Measurements from ENCODE around the gene NR1I2.

Gene NR1I2

DNA sequence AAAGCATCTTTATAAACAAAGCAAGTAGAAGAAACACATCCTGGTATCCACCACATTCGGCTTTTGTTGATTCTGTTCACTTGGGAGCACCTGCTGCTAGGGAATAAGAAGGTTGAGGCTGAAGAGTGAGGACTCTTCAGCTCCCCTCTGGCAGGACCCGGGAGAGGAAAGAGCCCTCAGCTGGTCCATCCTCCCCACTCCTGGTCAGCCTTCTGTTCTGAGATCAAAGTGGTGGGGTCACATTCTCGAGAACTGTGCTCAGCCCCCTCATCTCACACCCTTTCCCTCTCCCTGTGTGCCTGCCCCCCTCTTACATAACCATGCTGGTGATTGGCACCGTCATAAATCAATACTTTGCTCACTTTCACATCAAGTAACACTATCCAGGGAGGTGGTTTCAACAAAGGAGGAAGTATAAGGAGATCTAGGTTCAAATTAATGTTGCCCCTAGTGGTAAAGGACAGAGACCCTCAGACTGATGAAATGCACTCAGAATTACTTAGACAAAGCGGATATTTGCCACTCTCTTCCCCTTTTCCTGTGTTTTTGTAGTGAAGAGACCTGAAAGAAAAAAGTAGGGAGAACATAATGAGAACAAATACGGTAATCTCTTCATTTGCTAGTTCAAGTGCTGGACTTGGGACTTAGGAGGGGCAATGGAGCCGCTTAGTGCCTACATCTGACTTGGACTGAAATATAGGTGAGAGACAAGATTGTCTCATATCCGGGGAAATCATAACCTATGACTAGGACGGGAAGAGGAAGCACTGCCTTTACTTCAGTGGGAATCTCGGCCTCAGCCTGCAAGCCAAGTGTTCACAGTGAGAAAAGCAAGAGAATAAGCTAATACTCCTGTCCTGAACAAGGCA, at the start of gene NR1I2:
Gene NR1I2 (plus strand): TSS at position 772 of the 869 bp plus-strand sequence.
- no peak for DNase-seq (ENCODE audit: low spot score)

GRCh38 chr3:119733812-119734211, 48.1 kb upstream of the NR1I2 start:
- no peak for DNase-seq (ENCODE audit: low spot score)

- no peak for DNase-seq (ENCODE audit: low spot score)
Observed at GRCh38 chr3:119738741-119739140, 43.2 kb upstream of the NR1I2 start.

DNA sequence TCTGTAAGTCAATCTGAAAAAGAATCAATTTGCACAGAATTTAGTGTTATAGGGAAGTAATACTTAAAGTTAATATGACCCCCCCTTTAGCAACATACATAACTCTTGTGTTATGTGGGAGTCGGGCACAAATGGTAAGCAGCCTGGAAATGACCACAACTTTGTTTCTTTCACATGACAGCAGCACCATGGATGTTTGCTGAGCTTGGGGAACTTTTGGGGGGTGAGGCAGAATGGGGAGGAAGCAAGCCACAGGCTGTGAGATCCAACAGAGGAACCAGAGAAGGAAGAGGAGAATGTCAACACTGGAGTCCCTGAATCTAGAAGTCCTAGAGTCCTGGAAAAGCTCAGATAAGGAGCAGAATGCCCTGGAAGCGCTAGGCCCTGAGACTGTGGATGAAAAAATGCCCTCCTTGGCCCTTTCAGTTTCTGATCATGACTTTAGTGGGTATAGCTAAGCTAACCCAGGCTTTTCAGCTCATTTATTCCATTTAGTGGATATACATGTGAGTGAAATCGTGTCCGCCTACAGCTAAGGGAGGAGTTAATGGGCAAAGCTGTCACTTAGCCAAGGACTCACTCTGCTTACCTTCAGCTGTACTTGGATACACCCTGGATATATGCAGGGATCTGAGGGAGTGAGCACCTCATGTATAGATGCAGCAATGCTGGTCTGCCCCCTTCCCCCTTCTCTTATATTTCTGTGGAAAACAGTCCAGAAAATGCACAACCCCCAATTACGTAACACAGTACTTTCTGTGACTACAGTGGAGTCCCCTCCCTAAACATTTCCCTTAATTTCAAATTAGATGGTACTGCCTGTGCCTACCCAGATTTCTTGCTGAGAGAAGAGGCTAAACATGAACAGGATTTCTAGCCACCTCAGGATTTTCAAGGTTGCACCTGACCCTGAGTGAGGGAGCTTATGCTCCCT, 40.0 kb upstream of the NR1I2 start:
- no peak for DNase-seq (ENCODE audit: low spot score)

DNA sequence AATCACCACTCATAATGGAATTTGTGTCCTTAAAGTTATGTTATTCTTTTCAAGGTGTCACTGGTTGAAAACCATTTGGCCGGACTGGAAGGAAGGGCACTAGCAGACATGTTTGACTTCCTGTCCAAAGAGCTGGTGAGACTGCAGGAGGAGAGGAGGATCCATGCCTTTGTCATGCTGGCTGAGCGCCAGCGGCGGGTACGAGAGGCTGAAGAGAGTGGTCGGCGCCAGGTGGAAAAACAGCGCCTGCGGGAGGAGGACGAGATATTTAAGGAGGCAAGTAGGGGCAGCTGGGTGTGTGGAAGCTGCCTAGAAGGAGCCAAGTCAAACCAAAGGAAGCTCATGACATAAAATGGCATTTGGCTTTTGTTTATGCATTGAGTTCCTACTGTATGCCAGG, 38.0 kb upstream of the NR1I2 start:
- no peak for DNase-seq (ENCODE audit: low spot score)

DNA sequence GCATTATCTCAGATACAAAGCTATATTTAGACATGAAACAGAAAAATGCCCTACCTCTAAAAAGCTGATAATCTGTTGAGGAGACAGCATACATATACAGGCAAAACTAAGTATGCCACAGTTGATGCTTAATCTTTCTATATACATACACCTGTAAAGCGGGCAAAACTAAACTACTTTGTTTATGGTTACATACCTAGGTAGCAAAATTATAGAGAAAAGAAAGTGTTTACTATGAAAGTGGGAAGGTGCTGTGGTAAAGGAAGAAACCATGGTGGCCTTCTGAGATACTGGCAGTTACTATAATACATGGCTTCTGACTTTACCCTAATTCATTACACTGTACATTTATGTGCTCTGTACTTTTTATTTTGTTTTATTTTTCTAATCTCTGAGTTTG, 36.0 kb upstream of the NR1I2 start:
- DNase-seq (ENCODE audit: low spot score), result no peak

- DNase-seq (ENCODE audit: low spot score), result no peak
Observed at GRCh38 chr3:119746423-119746822, 35.5 kb upstream of the NR1I2 start.

- DNase-seq (ENCODE audit: low spot score), result no peak
Observed at GRCh38 chr3:119747357-119747756, 34.5 kb upstream of the NR1I2 start.

GRCh38 chr3:119748991-119749390, 32.9 kb upstream of the NR1I2 start:
- DNase-seq (ENCODE audit: low spot score), result no peak

GRCh38 chr3:119751423-119751822, 30.5 kb upstream of the NR1I2 start:
- no peak for DNase-seq (ENCODE audit: low spot score)

DNA sequence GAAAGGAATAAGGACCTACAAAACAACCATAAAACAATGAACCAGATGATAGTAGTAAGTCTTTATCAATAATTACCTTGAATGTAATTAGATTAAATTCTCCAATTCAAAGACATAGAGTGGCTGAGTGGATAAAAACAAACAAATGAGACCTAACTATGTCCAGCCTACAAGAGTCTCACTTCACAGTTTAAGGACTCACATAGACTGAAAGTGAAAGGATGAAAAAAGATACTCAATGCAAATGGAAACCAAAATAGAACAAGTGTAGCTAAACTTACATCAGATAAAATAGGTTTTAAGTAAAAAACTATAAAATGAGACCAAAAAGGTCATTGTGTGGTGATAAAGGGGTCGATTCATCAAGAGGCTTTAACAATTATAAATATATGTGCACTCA, 21.9 kb upstream of the NR1I2 start:
- no peak for DNase-seq (ENCODE audit: low spot score)

DNA sequence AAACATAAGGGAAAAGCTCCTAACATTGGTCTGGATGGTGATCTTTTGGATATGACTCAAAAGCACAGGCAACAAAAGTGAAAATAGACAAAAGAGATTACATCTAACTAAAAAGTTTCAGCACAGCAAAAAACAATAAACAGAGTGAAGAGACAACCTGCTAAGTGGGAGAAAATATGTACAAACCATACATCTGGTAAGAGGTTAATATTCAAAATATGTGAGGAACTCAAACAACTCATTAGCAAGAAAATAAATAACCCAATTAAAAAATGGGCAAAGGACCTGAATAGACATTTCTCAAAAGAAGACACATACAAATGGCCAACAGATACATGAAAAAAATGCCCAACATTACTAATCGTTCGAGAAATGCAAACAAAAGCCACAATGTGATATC, 19.0 kb upstream of the NR1I2 start:
- DNase-seq (ENCODE audit: low spot score), result no peak

- DNase-seq (ENCODE audit: low spot score), result no peak
Observed at GRCh38 chr3:119763466-119763865, 18.4 kb upstream of the NR1I2 start.

DNA sequence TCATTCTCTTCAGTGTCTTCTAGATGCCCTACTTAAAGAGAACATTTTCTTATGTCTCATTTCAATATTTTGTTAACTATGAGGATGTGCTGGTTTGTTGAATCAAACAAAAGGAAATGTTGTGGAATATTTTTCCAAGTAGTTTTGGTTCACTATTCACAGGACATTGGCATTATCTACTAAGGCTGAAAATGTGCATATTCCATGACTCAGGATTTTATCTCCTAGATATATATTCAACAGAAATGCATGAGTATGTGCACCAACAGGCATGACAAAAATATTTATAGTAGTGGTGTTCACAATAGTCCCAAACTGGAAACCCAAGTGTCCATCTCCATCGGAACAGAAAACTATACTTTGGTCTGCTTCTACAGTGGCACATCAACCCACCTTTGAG, 16.7 kb upstream of the NR1I2 start:
- no peak for DNase-seq (ENCODE audit: low spot score)

DNA sequence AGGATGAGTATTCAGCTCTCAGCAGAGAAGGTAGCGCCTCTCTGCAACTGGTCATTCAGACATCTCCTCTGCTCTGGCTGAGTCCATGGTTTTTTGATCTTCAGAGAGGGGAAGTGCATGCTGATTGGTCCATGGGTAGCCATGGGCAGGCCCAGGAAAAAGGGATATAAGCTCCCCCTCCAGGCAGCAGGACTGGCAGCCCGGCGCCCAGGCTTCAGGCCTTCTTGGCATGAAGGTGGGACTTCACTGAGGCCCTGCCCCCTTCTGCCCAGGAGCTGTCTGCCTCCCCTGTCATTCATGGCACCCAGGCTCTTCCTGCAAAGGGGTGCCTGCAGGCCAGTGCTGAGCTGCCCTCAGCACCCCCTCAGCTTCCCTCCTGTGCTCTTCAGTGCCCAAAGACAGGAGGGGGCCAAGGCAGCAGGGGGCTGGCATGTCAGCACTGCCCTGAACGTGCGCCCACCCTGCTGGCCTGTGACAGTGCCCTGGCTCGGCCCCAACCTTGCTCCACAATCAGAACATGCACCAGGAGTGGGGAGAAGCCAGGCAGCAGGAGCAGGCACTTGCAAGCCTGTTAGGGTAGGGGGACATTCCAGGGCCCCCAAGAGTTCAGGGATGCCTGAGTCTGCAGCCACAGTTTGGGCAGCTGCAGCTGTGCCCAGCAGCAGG, 13.8 kb upstream of the NR1I2 start:
- DNase-seq (ENCODE audit: low spot score), result no peak

- DNase-seq (ENCODE audit: low spot score), result no peak
Observed at GRCh38 chr3:119768668-119769393, 13.1 kb upstream of the NR1I2 start.

DNA sequence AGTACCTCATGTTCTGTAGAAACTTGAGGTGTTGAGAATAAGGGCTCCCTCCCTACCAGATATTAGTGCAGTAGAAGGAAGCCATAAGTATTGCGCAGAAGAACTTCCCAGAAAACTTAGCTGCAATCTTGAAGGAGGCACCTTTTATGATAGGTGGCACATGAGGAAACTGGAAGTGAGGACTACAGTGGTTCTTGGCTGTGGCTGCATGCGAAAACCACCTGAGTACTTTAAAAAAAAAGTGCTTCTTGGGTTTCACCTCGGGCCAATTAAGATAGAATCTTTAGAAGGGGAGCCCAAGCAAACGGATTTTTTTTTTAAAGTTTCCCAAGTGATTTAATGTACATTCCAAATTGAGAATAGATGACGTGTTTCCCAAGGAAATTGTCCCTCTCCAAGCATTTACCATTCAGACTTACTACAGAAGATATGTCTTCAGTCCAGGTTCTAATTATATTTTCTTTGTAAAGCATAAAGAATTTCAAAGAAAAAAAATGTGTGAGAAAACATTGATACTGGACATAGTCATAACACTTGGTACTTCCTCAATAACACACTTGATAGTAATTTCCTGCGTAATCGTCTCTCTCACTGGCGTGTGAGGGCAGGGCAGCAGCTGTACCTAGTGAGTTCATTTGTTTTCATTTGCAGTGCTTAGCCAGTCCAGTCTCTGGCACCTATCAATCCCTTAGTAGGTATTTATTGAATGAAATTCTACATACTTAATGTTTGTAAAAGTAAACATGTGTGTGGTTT, 12.3 kb upstream of the NR1I2 start:
- DNase-seq (ENCODE audit: low spot score), result no peak

DNA sequence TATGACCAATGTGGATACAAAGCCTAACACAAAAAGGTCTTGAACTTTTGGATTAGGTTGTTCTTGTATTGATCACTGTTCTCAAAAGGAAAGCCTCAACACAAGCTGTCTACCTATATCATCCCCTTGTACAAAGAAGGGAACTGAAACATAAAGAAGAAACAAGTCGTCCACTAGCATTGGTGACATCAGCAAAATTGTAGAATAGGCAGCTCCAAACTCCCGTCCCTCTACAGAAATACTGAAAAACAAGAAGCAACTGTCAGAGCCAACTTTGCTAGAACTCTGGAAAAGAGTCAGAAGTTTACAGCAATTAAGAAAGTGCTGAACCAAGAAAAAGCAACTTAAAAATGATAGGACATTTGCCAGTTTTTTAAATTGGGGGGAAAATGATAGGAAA, 7.5 kb upstream of the NR1I2 start:
- DNase-seq (ENCODE audit: low spot score), result no peak

DNA sequence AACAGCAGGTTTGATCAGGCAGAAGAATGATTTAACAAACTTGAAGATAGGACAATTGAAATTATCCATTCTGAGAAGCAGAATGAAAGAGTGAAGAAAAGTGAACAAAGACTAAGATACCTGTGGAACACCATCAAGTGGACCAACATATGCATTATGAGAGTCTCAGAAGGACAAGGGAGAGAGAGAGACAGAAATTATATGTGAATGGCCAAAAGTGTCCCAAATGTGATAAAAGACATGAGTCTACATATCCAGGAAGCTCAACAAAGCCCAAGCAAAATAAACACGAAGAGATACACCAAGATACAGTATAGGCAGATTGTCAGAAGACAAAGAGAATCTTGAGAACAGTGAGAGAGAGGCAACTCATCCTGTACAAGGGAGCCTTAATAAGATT, 5.6 kb upstream of the NR1I2 start:
- DNase-seq (ENCODE audit: low spot score), result no peak

DNA sequence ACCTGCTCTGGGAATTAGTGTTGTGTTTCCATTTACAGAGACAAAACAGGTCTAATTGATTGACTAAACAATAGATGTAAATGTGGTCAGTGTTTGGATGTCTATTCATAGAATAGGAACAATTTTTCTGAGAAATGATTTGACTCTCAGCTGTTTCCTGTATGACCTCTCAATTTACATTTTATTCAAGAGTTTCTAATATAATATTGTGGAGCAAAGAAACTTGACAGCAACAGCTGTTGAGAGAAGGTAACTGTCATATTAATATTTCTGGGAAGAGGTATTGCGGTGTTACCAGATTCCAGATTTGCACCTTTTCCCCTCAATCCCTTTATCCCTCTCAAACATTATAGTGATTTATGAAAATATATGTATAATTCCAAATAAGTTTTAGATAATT, 3.7 kb upstream of the NR1I2 start:
- DNase-seq (ENCODE audit: low spot score), result no peak

DNA sequence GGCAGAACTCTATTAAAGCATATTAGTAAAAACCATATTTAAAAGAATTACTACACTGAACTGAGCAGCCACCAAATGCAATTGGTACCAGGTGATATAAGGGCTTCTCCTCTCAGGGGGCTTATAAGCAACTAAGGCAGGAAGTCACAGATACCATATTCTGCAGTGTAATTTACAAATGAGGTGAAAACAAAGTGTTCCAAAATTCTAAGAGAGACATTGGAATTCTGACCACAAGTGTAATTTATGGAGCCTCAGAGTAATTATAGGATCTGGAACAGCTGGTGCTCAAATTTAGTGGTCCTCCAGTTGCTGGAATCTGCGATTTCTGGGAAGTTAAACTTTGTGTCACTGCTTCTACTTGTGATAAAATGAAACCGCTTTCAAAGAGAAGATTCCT, 3.1 kb upstream of the NR1I2 start:
- DNase-seq (ENCODE audit: low spot score), result no peak
